Ishikawa (cell line): ENCODE results near the gene MFRP.

ENCODE experiments used
- CEBPB ChIP-seq: IDR thresholded peaks from 2 replicates; pipeline ENCODE4 v1.6.1; 2012
- CREB1 ChIP-seq: IDR thresholded peaks from 2 replicates; pipeline ENCODE4 v1.6.1; 2012; ENCODE audit warnings: low read depth
- EGR1 ChIP-seq: IDR thresholded peaks from 2 replicates; pipeline ENCODE4 v1.6.1; 2012
- EP300 ChIP-seq: IDR thresholded peaks from 2 replicates; pipeline ENCODE4 v1.6.1; 2012; ENCODE audit warnings: borderline replicate concordance
- FOXM1 ChIP-seq: IDR thresholded peaks from 2 replicates; pipeline ENCODE4 v1.6.1; 2012; ENCODE audit warnings: low read depth, borderline replicate concordance
- NFIC ChIP-seq: IDR thresholded peaks from 2 replicates; pipeline ENCODE4 v1.6.1; 2012
- RAD21 ChIP-seq: IDR thresholded peaks from 2 replicates; pipeline ENCODE4 v1.6.1; 2012; ENCODE audit warnings: low read depth
- REST ChIP-seq: IDR thresholded peaks from 2 replicates; pipeline ENCODE4 v1.6.1; 2012; ENCODE audit warnings: low read depth, mild to moderate bottlenecking
- TAF1 ChIP-seq: IDR thresholded peaks from 2 replicates; pipeline ENCODE4 v1.6.1; 2012; ENCODE audit warnings: low read depth, mild to moderate bottlenecking
- YY1 ChIP-seq: IDR thresholded peaks from 2 replicates; pipeline ENCODE4 v1.6.1; 2012; ENCODE audit warnings: low read depth
- ZBTB7A ChIP-seq: IDR thresholded peaks from 2 replicates; pipeline ENCODE4 v1.6.1; 2012; ENCODE audit warnings: low read depth
- TF ChIP-seq, protein P1 (sequence below): IDR thresholded peaks from 2 replicates; pipeline ENCODE4 v1.6.1; 2012
- TF ChIP-seq, protein P2 (sequence below): IDR thresholded peaks from 2 replicates; pipeline ENCODE4 v1.6.1; 2012

DNA sequence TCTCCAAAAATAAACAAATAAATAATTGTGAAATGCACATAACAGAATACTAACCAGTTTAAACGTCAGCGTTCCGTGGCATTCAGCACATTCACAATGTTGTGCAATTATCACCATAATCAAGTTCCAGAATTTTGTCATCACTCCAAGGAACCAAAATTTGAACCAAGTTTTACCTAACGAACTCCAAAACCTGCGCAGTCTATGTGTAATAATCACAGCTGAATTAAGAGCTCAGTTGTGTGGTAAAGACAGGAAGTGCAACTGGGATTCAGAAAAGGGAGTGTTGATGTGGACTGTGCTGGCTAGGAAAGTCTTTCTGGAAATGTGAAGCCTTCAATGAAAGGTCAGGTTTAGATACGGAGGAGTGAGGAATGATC, 24.2 kb downstream of the MFRP start:
- no peak for TF ChIP-seq CEBPB
- TF ChIP-seq CREB1 = no peak
- no peak for TF ChIP-seq TAF1
- TF ChIP-seq, protein P1, sequence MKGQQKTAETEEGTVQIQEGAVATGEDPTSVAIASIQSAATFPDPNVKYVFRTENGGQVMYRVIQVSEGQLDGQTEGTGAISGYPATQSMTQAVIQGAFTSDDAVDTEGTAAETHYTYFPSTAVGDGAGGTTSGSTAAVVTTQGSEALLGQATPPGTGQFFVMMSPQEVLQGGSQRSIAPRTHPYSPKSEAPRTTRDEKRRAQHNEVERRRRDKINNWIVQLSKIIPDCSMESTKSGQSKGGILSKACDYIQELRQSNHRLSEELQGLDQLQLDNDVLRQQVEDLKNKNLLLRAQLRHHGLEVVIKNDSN = no peak
- no peak for TF ChIP-seq EGR1
- TF ChIP-seq REST = no peak
- no peak for TF ChIP-seq ZBTB7A
- no peak for TF ChIP-seq EP300
- TF ChIP-seq FOXM1 = no peak
- no peak for TF ChIP-seq RAD21
- no peak for TF ChIP-seq NFIC
- TF ChIP-seq, protein P2, sequence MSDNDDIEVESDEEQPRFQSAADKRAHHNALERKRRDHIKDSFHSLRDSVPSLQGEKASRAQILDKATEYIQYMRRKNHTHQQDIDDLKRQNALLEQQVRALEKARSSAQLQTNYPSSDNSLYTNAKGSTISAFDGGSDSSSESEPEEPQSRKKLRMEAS = no peak
- no peak for TF ChIP-seq YY1
